ENCODE data around the gene RAF1. TPM values are rescaled to one million over a fixed set of nuclear protein-coding genes. Genes with fewer than 3 reads are reported as not detected.
A peak's percentile ranks its signal among the peaks of the same experiment; 100 is the strongest.

The RAF1 gene
- total and polyA plus RNA-seq, 9 of the 15 experiments (the other 6 are each of a cell fraction or from before 2014, with no cell fraction given) = 28.0 to 183 (median 85.6) TPM

DNA sequence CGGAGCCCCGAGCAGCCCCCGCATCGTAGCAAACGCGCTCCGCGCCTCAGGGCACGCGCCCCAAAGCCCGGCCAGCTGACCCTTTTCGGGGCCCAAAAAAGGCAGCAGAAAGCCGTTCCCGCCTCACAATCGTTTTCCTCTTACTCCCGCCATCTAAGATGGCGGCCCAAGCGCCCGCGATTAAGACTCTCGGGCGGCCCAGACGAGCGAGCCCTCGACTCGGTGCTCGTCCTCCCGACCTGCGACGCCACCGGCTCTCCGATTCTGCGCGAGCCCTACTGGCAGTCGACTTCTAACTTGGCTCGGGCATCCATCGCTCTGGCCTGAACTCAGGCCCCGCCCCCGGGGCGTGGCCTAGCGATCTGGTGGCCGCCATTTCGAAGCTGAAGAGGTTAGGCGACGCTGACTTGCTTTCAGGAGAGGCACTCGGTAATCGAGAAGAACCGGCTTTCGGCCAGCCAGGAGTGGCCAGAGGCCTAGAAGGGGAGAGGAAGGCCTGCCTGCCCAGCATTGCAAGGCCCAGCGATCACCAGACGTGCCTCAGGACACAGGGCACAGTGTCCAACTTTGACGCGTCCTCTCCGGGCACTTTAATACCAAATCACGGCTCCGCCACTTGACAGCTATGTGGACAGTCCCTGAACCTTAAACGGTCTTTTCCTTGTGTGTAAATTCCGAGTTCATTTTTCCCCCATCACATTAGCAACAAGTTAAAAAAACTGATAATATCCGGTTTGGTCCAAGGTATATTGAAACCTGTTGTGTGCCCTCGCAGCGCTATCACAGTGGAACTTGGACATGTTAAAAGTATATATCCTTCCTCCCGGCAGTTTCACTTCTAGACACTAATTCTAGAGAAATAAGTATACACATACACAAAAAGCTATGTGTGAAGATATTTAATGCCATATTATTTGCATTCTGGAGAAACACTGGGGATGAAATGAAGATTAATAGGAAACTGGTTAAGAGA, at the start of gene RAF1 (continued):
- TF ChIP-seq HMG20A (CRISPR knock-in tag; conservative IDR thresholded peaks at IDR 0.05) = 0 out of 2 replicates have a peak, but pooled peaks have one; percentile 6
- TF ChIP-seq KLF16 (IDR thresholded peaks at IDR 0.05) = no peak
- TF ChIP-seq LEF1 (IDR thresholded peaks at IDR 0.05) = no peak; the same call in 1 of the 2 replicates
- TF ChIP-seq TEAD4 (IDR thresholded peaks at IDR 0.05; ENCODE audit: low read length) = peak; percentile 77
- no peak for TF ChIP-seq TEAD4 (CRISPR knock-in tag; IDR thresholded peaks at IDR 0.05; ENCODE audit: borderline replicate concordance)
- no peak for TF ChIP-seq SNRNP70 (optimal IDR thresholded peaks at IDR 0.05; ENCODE audit: low read depth, low read length)
- peak; percentile 72; the same call in 1 of the 2 replicates for TF ChIP-seq MTA3 (IDR thresholded peaks at IDR 0.05; ENCODE audit: borderline replicate concordance)
- no peak for TF ChIP-seq SREBF2 (CRISPR knock-in tag; IDR thresholded peaks at IDR 0.05)
- peak; percentile 85 for TF ChIP-seq NEUROD1 (IDR thresholded peaks at IDR 0.05; ENCODE audit: borderline replicate concordance, low read depth, low read length, partially characterized antibody)
- no peak for TF ChIP-seq JUNB (CRISPR knock-in tag; conservative IDR thresholded peaks at IDR 0.05)
- TF ChIP-seq, protein P1, sequence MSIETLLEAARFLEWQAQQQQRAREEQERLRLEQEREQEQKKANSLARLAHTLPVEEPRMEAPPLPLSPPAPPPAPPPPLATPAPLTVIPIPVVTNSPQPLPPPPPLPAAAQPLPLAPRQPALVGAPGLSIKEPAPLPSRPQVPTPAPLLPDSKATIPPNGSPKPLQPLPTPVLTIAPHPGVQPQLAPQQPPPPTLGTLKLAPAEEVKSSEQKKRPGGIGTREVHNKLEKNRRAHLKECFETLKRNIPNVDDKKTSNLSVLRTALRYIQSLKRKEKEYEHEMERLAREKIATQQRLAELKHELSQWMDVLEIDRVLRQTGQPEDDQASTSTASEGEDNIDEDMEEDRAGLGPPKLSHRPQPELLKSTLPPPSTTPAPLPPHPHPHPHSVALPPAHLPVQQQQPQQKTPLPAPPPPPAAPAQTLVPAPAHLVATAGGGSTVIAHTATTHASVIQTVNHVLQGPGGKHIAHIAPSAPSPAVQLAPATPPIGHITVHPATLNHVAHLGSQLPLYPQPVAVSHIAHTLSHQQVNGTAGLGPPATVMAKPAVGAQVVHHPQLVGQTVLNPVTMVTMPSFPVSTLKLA (conservative IDR thresholded peaks at IDR 0.05) = peak; percentile 41 to 85
- no peak for TF ChIP-seq BCL6 (CRISPR knock-in tag; IDR thresholded peaks at IDR 0.05)
- no peak for TF ChIP-seq ZNF23 (CRISPR knock-in tag; IDR thresholded peaks at IDR 0.05)
- TF ChIP-seq SRSF7 (optimal IDR thresholded peaks at IDR 0.05; ENCODE audit: low read depth, low read length) = no peak
- peak; percentile 62; the same call in 1 of the 2 replicates for TF ChIP-seq JUN (IDR thresholded peaks at IDR 0.05; ENCODE audit: borderline replicate concordance, low read depth, low read length)
- no peak; the same call in 1 of the 2 replicates for TF ChIP-seq JUN (CRISPR knock-in tag; IDR thresholded peaks at IDR 0.05; ENCODE audit: borderline replicate concordance)
- TF ChIP-seq ZBTB1 (CRISPR knock-in tag; IDR thresholded peaks at IDR 0.05; ENCODE audit: borderline replicate concordance, low read depth) = no peak; the same call in 1 of the 2 replicates
- TF ChIP-seq TGIF2 (CRISPR knock-in tag; IDR thresholded peaks at IDR 0.05) = no peak; the same call in 1 of the 2 replicates
- TF ChIP-seq ATF1 (CRISPR knock-in tag; IDR thresholded peaks at IDR 0.05) = peak; percentile 31; the same call in 1 of the 2 replicates
- peak; percentile 93 for TF ChIP-seq ATF1 (tag; IDR thresholded peaks at IDR 0.05)
- TF ChIP-seq CCAR2 (IDR thresholded peaks at IDR 0.05; ENCODE audit: low read depth, low read length) = no peak
- TF ChIP-seq, protein P2, sequence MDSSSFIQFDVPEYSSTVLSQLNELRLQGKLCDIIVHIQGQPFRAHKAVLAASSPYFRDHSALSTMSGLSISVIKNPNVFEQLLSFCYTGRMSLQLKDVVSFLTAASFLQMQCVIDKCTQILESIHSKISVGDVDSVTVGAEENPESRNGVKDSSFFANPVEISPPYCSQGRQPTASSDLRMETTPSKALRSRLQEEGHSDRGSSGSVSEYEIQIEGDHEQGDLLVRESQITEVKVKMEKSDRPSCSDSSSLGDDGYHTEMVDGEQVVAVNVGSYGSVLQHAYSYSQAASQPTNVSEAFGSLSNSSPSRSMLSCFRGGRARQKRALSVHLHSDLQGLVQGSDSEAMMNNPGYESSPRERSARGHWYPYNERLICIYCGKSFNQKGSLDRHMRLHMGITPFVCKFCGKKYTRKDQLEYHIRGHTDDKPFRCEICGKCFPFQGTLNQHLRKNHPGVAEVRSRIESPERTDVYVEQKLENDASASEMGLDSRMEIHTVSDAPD (CRISPR knock-in tag; IDR thresholded peaks at IDR 0.05) = no peak
- TF ChIP-seq, protein P3, sequence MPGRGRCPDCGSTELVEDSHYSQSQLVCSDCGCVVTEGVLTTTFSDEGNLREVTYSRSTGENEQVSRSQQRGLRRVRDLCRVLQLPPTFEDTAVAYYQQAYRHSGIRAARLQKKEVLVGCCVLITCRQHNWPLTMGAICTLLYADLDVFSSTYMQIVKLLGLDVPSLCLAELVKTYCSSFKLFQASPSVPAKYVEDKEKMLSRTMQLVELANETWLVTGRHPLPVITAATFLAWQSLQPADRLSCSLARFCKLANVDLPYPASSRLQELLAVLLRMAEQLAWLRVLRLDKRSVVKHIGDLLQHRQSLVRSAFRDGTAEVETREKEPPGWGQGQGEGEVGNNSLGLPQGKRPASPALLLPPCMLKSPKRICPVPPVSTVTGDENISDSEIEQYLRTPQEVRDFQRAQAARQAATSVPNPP (IDR thresholded peaks at IDR 0.05; ENCODE audit: borderline replicate concordance, insufficient read depth, insufficient read length) = no peak
- TF ChIP-seq ZNF717 (CRISPR knock-in tag; IDR thresholded peaks at IDR 0.05) = 0 out of 2 replicates have a peak, but pooled peaks have one; percentile 20
- peak; percentile 94 for TF ChIP-seq TARDBP (IDR thresholded peaks at IDR 0.05)
- TF ChIP-seq L3MBTL2 (IDR thresholded peaks at IDR 0.05) = peak; percentile 95
- TF ChIP-seq SMARCA4 (IDR thresholded peaks at IDR 0.05) = no peak; the same call in 1 of the 2 replicates

All from K562 (cell line).